GM15510 (cell line): Measurements from ENCODE around the gene ABCA6.

Experiments
- POLR2A ChIP-seq: IDR thresholded peaks from 3 replicates; pipeline ENCODE4 v1.6.1; 2011; ENCODE audit warnings: borderline replicate concordance; ENCODE audit not compliant: insufficient read length; ENCODE audit errors: extremely low read depth

Gene ABCA6

DNA sequence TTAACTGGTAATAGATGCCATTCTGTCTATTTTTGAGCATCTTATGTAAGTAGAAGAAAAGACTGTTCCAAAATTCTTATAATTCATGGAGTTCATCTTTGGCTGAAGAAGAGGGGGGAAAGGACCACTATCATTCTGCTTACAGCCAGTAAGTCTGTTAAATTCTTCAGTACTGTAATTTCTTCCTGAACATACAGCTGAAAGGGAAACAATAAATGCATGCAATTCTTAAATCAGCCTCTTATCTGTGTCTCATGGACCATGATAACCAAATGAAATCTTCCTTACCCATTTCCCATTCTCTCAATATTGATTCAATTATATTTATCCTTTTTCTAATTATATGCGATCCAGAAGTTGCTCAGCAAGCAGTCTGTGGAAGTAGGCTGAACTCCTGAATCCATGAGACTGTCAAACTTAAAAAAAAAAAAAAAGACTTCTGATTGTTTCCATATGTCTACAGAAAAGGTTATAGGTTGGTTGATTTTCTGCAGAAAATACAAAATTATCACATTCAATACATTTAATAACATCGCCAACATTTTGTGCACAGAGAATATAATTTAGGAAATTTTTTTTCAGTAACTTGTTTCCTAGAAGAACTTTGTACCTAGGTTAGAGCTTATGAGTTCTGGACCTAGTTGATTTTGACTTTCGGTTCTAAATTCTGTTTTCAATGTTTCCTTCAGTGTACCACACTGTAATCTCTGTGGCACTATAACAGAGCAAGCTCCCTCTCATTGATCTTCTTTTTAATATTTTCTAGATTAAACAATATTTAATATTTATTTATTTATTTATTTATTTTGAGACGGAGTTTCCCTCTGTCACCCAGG lies 79.8 kb downstream of the ABCA6 start:
- no peak for TF ChIP-seq POLR2A

DNA sequence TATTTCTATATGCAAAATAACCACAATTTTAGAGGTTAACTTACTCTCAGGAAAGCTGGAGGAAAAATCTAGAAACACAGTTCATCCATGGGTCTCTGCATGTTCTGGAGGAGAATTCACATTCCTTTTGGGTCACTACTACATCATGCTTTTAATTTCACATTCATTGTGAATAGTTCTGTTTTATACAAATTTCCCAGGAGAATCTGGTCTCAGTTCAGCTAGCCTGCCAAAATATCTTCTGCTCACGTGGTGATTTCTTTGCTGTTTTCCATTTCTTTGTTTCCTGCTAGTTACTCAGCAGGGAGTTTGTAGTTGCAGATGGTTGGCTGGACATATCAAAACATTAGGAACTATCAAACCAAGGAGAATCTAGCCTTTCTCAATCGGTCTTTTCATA lies 80.9 kb downstream of the ABCA6 start, which contains the start of gene ABCA9:
ABCA9 (minus strand) TSS at position 106 of the 400 bp plus-strand sequence. CDS start 9,801 bp downstream, outside the sequence.
- no peak for TF ChIP-seq POLR2A

DNA sequence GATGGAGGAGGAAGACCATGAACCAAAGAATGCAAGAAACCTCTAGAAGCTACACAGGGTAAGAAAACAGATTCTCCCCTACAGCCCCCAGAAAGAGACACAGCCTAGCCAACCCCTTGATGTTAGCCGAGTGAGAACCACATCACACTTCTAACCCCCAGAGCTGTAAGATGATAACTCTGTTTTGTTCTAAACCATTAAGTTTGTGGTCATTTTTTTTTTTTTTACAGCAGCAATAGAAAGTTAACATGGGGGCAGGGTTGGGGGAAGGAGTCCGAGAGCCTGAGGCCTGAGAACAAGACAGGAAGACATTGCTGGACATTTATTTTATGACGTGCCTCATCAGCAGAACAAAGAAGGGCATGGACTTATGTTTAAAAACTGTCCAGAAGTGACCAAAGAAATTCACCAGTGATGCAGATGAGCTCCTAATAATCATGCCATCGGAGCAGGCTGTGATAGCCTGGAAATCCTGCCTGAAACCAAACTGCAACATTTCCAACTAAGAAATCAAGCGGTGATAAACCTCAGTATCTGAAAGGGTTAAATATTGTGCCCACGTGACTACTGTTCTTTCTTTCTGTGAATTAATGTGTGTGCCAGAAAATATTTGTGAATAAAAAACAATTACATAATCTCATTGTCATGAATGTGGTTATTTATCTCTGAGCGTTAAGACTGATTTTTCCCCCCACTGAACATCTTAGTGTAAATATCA lies 82.1 kb downstream of the ABCA6 start:
- no peak for TF ChIP-seq POLR2A

DNA sequence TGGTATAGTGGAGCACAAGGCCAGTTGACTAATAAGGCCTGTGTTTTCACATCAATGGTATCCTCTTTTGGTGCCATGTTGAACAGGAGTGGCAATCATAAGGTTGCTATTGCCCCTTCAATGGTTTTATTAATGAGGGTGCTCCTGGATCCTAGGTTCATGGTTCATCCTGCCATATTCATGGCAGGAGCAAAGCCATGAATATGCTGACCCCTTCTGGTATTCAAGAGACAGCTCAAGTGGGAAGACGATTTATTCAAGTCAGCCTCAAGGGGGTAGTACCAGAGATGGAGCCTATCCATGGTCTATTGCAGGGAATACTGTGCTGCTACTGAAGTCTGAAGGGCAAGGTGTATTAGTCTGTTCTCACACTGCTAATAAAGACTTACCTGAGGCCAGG lies 83.5 kb downstream of the ABCA6 start:
- TF ChIP-seq POLR2A = no peak

DNA sequence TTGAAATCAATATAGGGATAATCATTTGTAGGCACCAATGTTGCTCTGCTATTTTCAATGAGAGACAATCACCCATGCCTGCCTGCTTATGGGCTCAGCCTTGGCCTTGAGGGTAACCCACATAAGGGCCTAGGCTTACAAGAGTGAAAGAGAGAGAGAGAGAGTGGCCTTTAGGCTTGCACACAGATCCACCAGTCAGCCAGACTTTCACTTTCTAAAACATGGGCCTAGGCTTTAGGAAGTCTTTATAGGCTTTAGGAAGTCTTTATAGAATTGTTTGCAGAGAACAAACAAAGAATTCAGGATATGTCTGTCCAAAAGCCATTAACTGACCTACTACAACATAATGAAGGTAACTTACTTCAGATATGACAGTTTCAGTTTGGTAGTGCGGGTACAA lies 84.4 kb downstream of the ABCA6 start:
- TF ChIP-seq POLR2A = no peak

DNA sequence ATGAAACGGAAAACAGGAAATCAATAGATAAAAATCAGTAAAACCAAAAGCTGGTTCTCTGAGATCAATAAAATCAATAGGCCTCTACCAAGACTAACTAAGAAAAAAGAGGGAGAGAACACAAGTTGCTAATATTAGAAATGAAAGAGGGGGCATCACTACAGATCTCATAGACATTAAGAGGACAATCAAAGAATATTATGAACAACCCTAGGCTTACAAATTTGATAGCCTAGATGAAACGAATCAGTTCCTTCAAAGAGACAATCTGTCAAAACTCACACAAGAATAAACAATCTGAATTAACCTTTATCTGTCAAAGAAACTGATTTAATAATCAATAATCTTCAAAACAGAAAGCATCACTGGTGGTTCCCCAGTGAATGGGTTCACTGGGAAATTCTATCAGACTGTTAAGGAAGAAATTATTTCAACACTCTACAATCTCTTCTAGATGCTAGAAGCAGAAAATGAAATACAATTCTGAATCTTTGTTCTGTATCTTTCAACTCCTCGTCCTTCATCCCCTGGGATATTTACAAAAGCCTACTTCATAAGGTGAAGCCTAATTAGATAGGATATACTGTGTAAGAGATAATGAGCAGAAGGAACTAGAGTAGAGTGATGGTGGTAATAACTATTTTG lies 85.4 kb downstream of the ABCA6 start:
- no peak for TF ChIP-seq POLR2A

DNA sequence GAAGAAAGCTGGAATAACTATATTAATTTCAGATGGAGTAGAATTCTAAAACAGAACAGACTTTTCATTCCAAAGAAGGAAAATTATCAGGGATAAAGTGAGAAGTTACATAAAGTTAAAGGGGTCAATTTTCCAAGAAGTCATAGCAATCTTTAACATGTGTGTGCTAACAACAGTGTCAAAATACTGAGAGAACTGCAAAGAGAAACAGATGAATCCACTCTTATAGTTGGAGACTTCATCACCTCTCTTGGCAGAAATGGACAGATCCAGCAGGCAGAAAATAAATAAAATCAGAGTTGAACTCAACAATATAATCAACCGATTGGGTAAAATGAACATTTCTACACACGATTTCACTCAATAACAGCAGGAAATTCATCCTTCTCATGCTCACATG lies 86.4 kb downstream of the ABCA6 start:
- no peak for TF ChIP-seq POLR2A

DNA sequence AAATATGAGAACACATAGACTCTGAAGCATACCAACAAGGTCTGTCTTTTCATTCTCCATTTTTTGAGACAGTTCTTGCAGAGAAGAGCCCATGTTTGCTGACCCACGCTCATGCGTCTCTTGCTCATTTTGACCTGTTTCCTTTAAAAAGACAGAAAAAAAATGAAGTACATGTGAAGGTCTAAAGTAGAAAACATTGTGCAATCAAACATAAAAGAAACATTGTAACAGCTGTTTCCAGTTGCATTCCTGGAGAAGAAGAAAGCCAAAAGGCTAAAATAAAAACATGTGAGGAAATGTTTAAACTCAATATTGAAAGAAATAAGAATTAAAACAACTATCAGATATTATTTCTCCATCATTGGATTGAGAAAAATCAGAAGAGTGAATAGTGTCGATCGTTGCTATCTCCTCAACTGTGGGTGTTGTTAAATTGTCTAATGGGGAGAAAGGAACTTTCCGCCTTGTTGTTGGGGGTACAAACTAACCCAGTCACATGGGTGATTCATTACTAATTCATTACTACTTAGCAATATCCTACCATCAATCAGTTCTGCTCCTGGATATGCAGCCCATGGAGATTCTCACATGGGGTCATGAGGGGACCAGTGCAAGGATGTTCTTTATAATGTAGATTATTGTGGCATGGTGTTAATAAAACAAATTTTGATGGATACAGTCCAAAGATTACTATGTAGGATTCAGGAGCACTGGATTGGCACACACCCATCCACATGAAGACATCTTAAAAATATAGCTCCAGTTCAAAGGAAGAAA lies 90.5 kb downstream of the ABCA6 start:
- TF ChIP-seq POLR2A = no peak

DNA sequence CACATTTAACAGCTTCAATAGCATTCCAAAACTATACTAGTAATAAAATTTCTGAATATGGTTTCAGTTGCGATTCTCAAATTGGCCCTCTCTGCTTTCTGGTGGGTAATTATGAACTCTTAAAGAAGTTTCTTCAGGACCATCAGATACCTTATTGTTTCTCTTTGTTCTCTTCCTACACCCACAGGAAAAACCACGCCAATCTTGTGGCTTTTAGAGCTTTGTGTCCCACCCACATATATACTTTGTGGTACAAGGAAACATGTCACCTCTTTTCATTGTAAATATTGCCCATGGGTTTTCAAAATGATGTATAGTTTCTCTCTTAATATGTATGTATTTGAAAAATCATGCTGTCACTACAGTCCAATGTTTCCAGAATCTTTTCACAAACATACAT lies 93.1 kb downstream of the ABCA6 start:
- TF ChIP-seq POLR2A = no peak

DNA sequence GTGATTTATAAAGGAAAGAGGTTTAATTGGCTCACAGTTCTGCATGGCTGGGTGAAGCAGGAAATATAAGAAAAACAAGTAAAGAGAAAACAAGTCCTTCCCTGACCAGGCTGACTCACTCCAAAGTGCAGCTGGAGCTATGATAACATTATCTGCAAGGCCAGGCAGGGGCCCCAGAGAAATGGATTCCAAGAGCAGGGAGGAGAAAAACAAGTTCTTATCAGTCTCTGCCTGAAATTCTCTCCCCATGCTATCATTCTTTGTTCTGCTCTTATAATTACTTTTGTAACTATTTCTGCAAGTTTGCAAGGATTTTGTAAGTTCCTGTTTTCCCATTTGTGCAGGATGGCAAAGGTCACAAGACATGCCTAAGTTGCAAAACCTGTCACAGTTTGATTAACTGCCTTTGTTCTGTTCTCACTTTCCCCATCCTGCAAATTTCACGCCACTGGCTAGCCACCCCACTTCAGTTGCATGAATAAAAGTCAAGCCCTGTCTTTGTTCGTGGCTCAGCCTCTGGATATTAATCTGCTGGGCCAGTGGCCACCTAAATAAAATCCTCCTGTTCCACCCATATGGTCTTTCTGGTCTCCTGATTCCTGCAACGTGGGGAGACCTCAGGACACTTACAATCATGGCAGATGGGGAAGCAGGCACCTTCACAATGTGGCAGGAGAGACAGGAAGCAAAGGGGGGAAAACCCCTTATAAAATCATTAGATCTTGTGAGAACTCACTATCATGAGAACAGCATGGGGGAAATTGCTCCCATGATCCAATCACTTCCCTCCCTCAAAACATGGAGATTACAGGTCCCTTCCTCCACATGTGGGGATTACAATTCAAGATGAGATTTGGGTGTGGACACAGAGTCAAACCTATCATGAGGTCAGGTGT lies 94.1 kb downstream of the ABCA6 start:
- no peak for TF ChIP-seq POLR2A

DNA sequence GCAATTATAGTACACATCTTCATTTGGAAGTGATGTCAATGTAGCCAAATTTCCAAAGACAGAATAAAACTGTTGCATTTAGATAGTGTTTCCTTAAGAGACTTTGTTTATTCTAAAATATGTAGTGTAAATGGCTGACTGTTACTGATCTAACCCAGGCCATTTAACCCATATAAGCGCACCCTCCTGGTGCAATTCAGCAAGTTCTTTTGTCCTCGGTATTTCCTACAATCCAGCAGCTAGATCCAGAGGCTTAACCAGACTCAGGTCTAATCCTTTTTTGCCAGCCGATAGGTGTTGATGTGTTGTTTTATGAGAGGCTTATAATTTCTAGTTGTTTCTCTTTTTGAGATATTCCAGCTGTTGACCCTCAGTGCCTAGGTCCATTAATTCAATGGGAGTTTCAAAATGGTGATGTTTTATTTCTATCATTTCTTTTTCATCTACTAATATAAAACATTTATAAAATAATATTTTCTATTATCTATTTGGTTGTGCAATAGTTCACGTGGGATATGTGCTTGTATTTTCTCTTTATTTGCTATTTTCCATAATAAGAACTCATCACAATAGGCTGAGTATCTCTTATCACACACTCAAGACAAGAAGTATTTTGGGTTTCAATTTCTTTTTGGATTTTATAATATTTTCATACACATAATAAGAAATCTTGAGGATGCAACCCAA lies 95.4 kb downstream of the ABCA6 start:
- TF ChIP-seq POLR2A = no peak

DNA sequence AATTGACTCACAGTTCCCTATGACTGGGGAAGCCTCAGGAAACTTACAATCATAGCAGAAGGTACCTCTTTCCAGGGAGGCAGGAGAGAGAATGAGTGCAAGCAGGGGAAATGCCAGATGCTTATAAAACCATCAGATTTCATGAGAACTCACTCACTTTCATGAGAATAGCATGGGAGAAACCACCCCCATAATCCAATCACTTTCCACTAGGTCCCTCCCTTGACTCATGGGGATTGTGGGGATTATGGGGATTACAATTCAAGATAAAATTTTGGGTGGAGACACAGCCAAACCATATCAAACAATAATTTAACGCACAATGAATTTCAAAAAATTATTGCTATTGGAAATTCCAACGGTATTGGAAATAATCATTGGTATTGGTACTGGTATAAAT lies 96.0 kb downstream of the ABCA6 start:
- no peak for TF ChIP-seq POLR2A

DNA sequence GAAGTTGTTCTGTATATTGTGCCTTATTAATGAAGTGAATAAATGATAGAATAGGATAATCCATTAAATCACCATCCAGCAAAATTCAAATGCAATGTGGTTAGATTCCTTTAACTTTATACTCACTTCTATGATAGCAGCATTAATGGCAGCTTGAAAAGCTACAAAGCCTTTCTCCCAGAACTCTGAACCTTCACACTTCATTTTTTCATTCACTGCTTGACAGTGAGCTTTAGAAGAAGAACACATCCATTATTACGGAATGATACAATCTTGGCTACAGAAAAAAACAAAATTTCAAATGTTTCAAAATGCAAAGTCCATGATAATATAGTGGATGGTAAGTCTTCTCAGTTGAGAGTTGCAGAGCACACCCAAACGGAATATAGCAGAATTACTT lies 97.3 kb downstream of the ABCA6 start:
- no peak for TF ChIP-seq POLR2A
